ENCODE measurements around the gene KLF7.
"Not testable (repeated sequence)": the region's sequence is repeated elsewhere in the genome, so short reads cannot be mapped to it uniquely, and the experiment has no call there.

Gene KLF7

GRCh38 chr2:207040696-207041095 lies 125.1 kb downstream of the KLF7 start:
- TF ChIP-seq CTCF (IDR thresholded peaks at IDR 0.05; ENCODE audit: low read depth, low read length) = no peak
- DNase-seq (ENCODE audit: extremely low read depth, low read depth) = no peak

GRCh38 chr2:207039225-207039624 lies 126.5 kb downstream of the KLF7 start:
- TF ChIP-seq CTCF (IDR thresholded peaks at IDR 0.05; ENCODE audit: low read depth, low read length) = no peak
- DNase-seq (ENCODE audit: extremely low read depth, low read depth) = no peak

- no peak for DNase-seq (ENCODE audit: extremely low read depth, low read depth)
- no peak for TF ChIP-seq CTCF (IDR thresholded peaks at IDR 0.05; ENCODE audit: low read depth, low read length)
Measured at GRCh38 chr2:207038299-207038698, 127.4 kb downstream of the KLF7 start.

GRCh38 chr2:207037896-207038295 lies 127.9 kb downstream of the KLF7 start:
- TF ChIP-seq CTCF (IDR thresholded peaks at IDR 0.05; ENCODE audit: low read depth, low read length) = no peak
- DNase-seq (ENCODE audit: extremely low read depth, low read depth) = no peak

GRCh38 chr2:207037023-207037422 lies 128.7 kb downstream of the KLF7 start:
- not testable (repeated sequence) for DNase-seq (ENCODE audit: extremely low read depth, low read depth)

- no peak for DNase-seq (ENCODE audit: extremely low read depth, low read depth)
- no peak for TF ChIP-seq CTCF (IDR thresholded peaks at IDR 0.05; ENCODE audit: low read depth, low read length)
Measured at GRCh38 chr2:207035875-207036274, 129.9 kb downstream of the KLF7 start.

GRCh38 chr2:207032490-207032889 lies 133.3 kb downstream of the KLF7 start:
- TF ChIP-seq CTCF (IDR thresholded peaks at IDR 0.05; ENCODE audit: low read depth, low read length) = no peak
- DNase-seq (ENCODE audit: extremely low read depth, low read depth) = no peak

All from AG09319 (cell line).